OCI-LY1 (cell line): Measurements from ENCODE around the gene PPP1R12A.

ENCODE experiments used
- H2AFZ ChIP-seq: fragments of 200-600 bp; sonication (generic), shearing (Covaris generic); 2 replicates; pipeline ENCODE4 v1.6.0; 2014; ENCODE audit warnings: antibody characterized with exemption, mild to moderate bottlenecking, low read length
- H3F3A ChIP-seq: fragments of 200-600 bp; sonication (generic), shearing (Covaris generic); 2 replicates; pipeline ENCODE4 v1.6.0; 2014; ENCODE audit warnings: mild to moderate bottlenecking, antibody characterized with exemption, low read length, moderate library complexity; ENCODE audit not compliant: insufficient read depth
- H3K27ac ChIP-seq: fragments of 200-600 bp; sonication (generic); 2 replicates; pipeline ENCODE4 v1.5.1; 2014; ENCODE audit warnings: low read length, mixed run types, mild to moderate bottlenecking, low read depth; ENCODE audit not compliant: poor library complexity, severe bottlenecking
- H3K27me3 ChIP-seq: fragments of 200-600 bp; sonication (generic); 2 replicates; pipeline ENCODE4 v1.6.0; 2014; ENCODE audit warnings: antibody characterized with exemption, mild to moderate bottlenecking, low read length, moderate library complexity; ENCODE audit not compliant: insufficient read depth
- H3K36me3 ChIP-seq: fragments of 200-600 bp; sonication (generic); 2 replicates; pipeline ENCODE4 v1.6.1; 2014; ENCODE audit warnings: mild to moderate bottlenecking, antibody characterized with exemption, low read length, moderate library complexity, mixed read lengths; ENCODE audit not compliant: insufficient read depth
- H3K4me1 ChIP-seq: fragments of 200-600 bp; sonication (generic); 2 replicates; pipeline ENCODE4 v1.5.1; 2014; ENCODE audit warnings: mild to moderate bottlenecking, low read length, moderate library complexity; ENCODE audit not compliant: insufficient read depth, severe bottlenecking
- H3K4me2 ChIP-seq: fragments of 200-600 bp; sonication (generic), shearing (Covaris generic); 2 replicates; pipeline ENCODE4 v1.6.1; 2014; ENCODE audit warnings: low read length
- H3K4me3 ChIP-seq: fragments of 200-600 bp; sonication (generic); 2 replicates; pipeline ENCODE4 v1.5.1; 2014; ENCODE audit warnings: low read length, low read depth, mild to moderate bottlenecking, mixed read lengths; ENCODE audit not compliant: poor library complexity, severe bottlenecking
- H3K79me2 ChIP-seq: fragments of 200-600 bp; shearing (Covaris generic); 2 replicates; pipeline ENCODE4 v1.6.1; 2016; ENCODE audit warnings: mixed run types, low read length, mixed read lengths; ENCODE audit not compliant: insufficient read depth
- H3K9ac ChIP-seq: fragments of 200-600 bp; sonication (generic), shearing (Covaris generic); 2 replicates; pipeline ENCODE4 v1.6.1; 2014; ENCODE audit warnings: mild to moderate bottlenecking, low read length, mixed read lengths
- H3K9me2 ChIP-seq: fragments of 200-600 bp; sonication (generic), shearing (Covaris generic); 2 replicates; pipeline ENCODE4 v1.6.1; 2014; ENCODE audit warnings: low read depth, mild to moderate bottlenecking, low read length, mixed read lengths
- H3K9me3 ChIP-seq: fragments of 200-600 bp; shearing (Covaris generic); 2 replicates; pipeline ENCODE4 v1.6.1; 2014; ENCODE audit warnings: low read length, mixed read lengths
- H4K20me1 ChIP-seq: fragments of 200-600 bp; sonication (generic), shearing (Covaris generic); 2 replicates; pipeline ENCODE4 v1.6.0; 2016; ENCODE audit warnings: mild to moderate bottlenecking, low read length; ENCODE audit not compliant: insufficient read depth
- CTCF ChIP-seq: fragments of 200-600 bp; sonication (generic), shearing (Covaris generic); IDR thresholded peaks from 2 replicates; pipeline ENCODE4 v1.5.1; 2017; ENCODE audit warnings: mild to moderate bottlenecking, antibody characterized with exemption, low read length, moderate library complexity, mixed read lengths
- EZH2 ChIP-seq: fragments of 200-600 bp; sonication (generic), shearing (Covaris generic); IDR thresholded peaks from 2 replicates; pipeline ENCODE4 v1.8.0; 2017; ENCODE audit warnings: borderline replicate concordance, mixed run types, mild to moderate bottlenecking, antibody characterized with exemption, low read length, moderate library complexity, mixed read lengths

Gene PPP1R12A

DNA sequence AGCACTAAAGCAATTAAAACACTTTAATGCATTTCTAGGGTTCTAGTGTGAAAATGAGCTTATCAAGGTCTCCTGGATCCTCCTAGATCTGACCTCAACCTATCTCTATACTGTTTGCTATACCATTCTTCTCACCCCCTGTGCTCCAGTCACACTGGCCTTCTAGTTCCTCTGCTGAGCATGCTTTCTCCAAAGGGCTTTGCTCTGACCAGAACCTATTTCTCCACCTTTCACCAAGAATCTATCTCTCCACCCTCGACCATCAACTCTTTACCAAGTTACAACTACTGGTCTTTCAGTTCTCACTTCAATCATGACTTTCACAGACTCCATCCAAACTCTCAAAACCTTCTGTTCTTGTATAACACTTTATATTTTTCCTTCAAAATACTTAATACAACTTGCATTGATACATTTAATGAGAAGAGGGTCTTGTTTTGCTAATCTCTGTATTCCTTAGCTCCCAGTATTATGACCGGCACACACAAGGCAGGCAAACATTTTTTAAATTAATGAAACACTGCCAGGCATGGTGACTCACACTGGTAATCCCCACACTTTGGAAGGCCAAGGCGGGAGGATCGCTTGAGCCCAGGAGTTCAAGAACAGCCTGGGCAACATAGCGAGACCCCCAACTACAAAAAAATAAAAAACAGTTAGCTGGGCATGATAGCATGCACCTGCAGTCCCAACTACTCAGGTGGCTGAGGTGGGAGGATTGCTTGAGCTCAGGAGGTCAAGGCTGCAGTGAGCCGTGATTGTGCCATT is 22.8 kb downstream of the PPP1R12A start:
- Histone ChIP-seq H3K27ac (no peak overlapping the region), H3K36me3 (peaks cover 7% of the 10 kb centered on the region; the same call in 1 of the 2 replicates), H3K9me2 (no peaks in the 10 kb centered on the region), H3K4me2 (no peak overlapping the region), H4K20me1 (peaks cover 8% of the 10 kb centered on the region; the same call in 1 of the 2 replicates), H3K79me2 (peaks cover 98% of the 10 kb centered on the region), H2AFZ (no peak overlapping the region), H3K27me3 (no peaks in the 10 kb centered on the region), H3K9me3 (no peaks in the 10 kb centered on the region), H3K4me3 (no peak overlapping the region), H3F3A (no peaks in the 10 kb centered on the region; the same call in 1 of the 2 replicates), H3K4me1 (no peaks in the 10 kb centered on the region), H3K9ac (no peak overlapping the region)
- TF ChIP-seq EZH2 (no peak), CTCF (no peak)

DNA sequence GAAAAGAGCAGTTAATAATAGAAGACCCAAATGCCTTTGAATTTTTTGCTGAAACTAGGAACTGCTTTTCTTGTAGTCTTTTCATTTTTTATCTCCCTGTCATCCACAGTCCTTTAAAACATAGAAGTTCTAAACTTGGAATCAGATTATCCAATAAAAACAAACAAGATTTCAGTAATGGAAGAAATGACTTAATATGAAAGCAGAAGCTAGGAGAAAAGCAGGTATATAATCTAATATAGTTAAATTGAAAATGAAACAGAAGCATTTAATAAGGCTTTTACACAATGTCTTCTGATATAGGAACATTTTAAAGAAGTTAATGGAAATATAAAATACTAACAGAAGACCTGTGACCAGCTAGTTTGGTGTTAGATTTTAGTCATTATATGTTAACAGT is 26.5 kb downstream of the PPP1R12A start:
- Histone ChIP-seq H3K79me2 (peaks cover 97% of the 10 kb centered on the region), H3K9ac (no peak overlapping the region), H2AFZ (no peak overlapping the region), H3K4me1 (no peaks in the 10 kb centered on the region), H3K4me2 (no peak overlapping the region), H3K9me3 (no peaks in the 10 kb centered on the region), H3K4me3 (no peak overlapping the region), H4K20me1 (0 out of 2 replicates have a peak, but pooled peaks cover 3% of the 10 kb centered on the region), H3K27me3 (no peaks in the 10 kb centered on the region), H3K36me3 (peaks cover 4% of the 10 kb centered on the region; the same call in 1 of the 2 replicates), H3K9me2 (no peaks in the 10 kb centered on the region), H3K27ac (no peak overlapping the region), H3F3A (no peaks in the 10 kb centered on the region)
- no peak for TF ChIP-seq CTCF
- TF ChIP-seq EZH2, result no peak

DNA sequence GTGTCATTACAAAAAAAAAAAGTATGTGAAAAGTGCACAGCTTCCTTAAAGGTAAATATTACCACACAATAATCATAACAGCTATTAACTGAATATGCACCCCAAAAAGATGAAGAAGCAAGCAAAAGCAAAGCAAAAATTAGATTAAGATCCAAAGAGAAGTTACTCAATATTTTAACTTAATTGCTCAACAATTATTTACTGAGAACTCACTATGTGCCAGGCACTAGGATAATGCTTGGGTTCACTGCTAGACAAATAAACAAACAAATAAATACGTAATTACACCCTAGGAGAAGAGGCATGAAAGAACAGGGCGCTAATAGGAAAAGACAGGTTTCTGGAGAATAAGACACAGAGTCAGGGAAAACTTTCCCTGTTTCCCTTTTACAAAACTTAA is 33.4 kb downstream of the PPP1R12A start:
- no peaks in the 10 kb centered on the region for H4K20me1 ChIP-seq
- TF ChIP-seq EZH2 (no peak), CTCF (no peak)

More for the DNA sequence above, 33.4 kb downstream of the PPP1R12A start:
- Histone ChIP-seq H3K27ac (no peak overlapping the region), H3K36me3 (no peaks in the 10 kb centered on the region), H3K4me3 (no peak overlapping the region), H3K9me2 (no peaks in the 10 kb centered on the region), H3K27me3 (no peaks in the 10 kb centered on the region), H3F3A (no peaks in the 10 kb centered on the region), H3K9ac (no peak overlapping the region), H3K79me2 (peaks cover 89% of the 10 kb centered on the region), H3K4me2 (no peak overlapping the region), H3K4me1 (peaks cover 5% of the 10 kb centered on the region), H2AFZ (no peak overlapping the region), H3K9me3 (no peaks in the 10 kb centered on the region)
